SIG-M5 treated with dmso at 0.1 percent for 504 hours (cell line): Measurements from ENCODE around the gene CRX.
A peak's percentile ranks its signal among the peaks of the same experiment; 100 is the strongest.
"Not testable (repeated sequence)": the region's sequence is repeated elsewhere in the genome, so short reads cannot be mapped to it uniquely, and the experiment has no call there.

ENCODE experiments used
- DNase-seq: peaks from one replicate; lab custom pipeline; 2025; ENCODE audit not compliant: unreplicated experiment; lab: John Stamatoyannopoulos, UW

The CRX gene

DNA sequence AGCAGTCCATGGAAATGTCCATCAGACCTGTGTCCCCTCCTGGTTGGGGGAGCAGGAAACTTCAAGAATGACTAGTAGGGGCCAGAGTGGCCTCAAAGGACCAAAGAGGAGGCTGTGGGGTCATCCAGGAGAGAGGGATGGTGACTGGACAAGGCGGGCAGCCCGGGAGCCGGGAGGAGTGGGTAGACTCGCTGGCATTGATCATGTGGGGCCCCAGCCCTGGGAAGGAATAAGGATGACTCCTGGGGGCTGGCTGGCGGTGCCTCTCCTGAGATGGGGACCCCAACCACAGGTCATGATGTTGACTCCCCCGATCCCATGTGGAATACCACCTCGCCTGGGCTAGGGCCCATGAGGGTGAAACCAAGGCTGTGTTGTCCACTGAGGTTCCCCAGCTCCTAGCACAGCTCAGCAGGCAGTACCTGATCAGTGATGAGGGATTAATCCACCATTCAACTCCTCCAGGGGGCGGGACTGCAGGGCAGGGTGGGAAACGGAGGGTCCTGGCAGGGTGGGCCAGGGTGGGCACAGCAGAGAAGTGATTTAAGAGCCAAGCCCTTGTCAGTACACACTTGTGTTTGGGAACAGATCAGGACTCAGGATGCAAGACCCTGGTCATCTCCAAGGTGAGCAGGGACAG, 37.0 kb downstream of the CRX start, which contains the start of gene TPRX2:
Gene TPRX2, plus strand, starts transcription at position 590 of the 640 bp plus-strand sequence. Its CDS starts 12 bp downstream, at position 602.
- not testable (repeated sequence) for DNase-seq

DNA sequence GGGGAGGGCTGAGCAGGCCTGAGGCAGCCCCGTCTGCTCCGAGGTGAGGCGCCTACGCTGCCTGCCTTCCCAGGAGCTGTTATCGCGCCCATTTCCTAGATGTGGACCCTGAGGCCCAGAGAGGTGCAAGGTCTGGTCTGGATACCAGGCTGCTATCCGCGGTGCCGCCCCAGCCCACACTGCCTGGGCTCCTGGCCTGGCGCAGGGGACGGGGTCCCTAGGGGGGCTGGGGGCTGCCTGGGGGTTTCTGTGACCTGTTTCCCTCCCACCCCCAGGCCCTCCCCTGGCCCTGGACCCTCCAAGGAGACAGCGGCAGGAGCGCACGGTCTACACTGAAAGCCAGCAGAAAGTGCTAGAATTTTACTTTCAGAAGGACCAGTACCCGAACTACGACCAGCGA, 38.1 kb downstream of the CRX start:
- DNase-seq = not testable (repeated sequence)

DNA sequence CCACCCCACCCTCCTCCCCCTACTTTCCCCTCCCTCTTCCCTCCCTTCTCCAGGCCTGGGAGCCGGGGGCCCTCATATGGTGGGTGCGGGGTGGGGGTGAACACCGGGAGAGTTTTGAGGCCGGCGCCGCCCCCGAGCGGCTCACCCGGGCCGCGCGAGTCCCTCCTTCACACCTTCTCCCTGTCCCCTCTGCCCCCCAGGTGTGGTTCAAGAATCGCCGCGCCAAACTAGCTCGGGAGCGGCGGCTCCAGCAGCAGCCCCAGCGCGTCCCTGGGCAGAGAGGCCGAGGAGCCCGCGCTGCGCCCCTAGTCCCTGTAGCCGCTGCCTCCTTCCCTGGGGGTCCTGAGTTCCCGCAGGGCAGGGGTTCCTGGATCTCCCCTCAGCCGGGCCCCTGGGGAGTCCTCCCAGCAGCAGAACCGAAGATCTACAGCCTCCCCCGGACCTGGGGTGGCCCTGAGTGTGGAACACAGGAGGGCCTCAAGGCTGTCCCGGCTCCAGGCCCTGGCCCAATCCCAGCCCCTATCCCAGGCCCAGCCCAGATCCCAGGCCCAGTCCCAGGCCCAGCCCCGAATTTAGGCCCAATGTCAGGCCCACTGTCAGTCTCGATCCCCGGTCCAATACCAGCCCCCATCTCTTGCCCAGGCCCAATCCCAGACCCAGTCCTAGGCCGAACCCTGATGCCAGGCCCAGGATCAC, 39.0 kb downstream of the CRX start:
- DNase-seq = no peak

DNA sequence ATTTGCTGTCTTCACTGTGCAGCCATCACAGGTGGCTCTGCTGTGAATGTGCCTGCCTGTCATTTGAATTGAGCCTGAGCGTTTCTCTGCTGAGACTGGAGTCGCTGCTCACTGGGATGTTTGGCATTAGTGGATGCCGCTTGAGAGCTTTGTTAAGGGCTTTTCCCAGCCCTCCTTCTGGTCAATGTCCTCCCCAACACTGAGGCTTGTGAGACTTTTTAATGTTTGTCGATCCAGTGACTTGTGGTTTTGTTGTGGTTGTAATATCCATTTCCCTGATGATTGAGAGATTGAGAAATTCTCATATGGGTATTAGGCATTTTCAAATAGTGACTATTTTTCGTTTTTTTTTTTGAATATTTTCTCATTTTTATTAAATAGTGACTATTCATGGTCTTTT, 39.9 kb downstream of the CRX start:
- DNase-seq = no peak

DNA sequence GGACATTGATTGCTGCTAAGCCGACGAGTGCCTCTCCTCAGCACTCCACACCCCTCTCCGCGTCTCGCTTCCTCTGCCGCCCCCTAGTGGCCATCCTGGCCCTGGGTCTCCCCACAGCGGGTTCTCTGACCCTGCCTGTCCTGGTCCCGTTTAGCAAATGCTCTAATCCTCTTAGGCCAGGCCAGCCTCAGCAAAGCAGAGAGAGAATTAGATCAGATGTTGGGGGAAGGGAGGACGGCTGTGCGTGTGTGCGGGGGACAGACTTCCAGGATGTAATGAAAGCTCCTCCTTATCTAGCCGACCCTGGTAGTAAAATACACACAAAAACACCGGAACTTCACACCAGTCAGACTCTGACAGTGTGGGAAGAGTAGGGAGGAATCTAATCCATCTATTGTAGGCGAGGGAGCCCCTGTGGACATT, 41.8 kb downstream of the CRX start:
- DNase-seq = peak; percentile 69

DNA sequence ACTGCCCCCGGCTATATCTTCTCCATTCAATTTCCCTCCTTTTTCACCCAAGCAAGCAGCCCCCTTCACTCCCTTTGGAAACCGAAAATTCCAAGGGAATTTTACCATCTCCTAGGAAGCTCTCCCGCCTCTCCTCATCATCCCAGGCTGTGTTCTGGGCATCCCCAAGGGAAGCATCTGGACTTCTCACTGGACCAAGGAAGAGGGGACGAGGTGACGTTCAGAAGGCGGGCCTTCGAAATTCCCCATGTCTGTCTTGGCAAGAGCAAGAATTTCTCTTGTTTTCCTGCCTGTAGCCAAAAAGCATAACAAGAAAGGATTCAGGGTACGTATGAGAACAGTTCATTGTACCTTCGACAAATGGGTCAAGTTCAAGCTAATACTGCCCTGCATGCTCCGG, 43.4 kb downstream of the CRX start:
- no peak for DNase-seq

DNA sequence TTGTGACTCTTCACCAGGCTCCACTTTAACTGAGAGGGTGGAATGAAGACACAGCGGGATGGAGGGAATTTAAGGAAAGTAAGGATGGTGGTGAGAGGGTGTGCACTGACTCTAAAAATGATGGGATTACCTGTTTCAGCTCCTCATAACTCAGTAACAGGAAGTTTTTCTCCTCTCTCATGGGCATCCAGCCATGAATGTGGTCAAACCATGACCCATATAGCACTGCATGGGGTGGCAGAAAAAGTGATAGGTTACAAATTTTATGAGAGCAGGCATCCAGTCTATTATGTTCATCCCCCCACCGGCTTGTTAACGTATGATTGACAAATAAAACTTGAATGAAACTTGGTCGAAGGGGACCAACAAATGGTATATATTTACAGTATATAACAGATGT, 57.2 kb downstream of the CRX start:
- no peak for DNase-seq

DNA sequence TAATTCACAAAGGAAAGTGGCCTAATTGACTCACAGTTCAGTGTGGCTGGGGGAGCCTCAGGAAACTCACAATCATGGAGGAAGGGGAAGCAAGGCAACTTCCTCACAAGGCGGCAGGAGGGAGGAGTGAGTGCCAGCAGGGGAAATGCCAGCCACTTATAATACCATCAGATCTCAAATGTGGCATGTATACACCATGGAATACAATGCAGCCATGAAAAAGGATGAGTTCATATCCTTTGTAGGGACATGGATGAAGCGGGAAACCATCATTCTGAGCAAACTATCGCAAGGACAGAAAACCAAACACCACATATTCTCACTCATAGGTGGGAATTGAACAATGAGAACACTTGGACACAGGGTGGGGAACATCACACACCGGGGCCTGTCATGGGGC, 57.6 kb downstream of the CRX start:
- not testable (repeated sequence) for DNase-seq

DNA sequence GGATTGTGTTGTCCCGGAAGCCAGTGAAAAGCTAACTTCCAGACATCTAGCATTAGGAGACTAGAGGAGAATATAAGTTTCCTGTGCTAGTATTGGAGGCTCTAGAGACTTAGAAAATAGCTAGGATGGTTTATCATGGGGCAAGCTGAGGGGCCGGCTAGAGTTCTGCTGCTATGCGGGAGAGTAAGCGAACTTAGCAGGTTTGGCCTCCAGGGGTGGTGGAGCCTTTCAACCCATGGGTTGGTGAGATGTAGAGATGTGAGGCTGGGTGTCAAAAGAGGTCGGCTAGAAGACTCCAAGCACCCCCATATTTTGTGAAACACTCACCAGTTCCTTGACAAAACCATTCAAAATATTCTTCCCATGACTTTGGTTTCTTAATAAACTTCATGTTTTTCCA, 60.0 kb downstream of the CRX start:
- no peak for DNase-seq

DNA sequence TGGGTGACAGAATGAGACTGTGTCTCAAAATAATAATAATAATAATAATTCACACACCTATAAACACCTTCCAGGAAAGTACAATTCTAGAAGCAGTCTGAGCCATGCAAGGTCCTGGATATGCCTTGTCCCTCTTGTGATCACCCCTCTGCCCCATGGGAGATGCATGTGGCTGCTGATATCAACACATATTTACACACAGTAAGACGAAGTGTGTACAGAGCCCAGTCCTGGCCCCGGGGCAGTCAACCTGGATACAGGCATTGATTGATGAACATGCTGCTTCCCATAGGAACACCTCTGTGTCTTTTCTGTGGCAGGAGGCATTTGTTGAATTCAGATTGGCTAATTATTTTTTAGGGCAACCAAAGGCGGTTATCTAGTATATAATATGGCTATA, 61.2 kb downstream of the CRX start:
- DNase-seq = no peak

DNA sequence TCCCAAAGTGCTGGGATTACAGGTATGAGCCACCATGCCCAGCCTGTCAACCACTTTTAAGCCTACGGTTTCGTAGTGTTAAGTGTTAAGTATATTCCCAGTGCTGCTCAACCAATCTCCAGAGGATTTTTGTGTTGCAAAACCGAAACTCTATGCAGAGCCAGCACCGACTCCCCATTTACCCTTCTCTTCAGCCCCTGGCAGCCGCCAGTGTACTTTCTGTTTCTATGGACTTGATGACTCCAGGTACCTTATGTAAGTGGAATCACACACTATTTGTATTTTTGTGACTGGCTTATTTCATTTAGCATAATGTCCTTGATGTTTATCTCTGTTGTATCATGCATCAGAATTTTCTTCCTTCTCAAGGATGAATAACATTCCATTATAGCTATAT, 63.3 kb downstream of the CRX start:
- DNase-seq = no peak

DNA sequence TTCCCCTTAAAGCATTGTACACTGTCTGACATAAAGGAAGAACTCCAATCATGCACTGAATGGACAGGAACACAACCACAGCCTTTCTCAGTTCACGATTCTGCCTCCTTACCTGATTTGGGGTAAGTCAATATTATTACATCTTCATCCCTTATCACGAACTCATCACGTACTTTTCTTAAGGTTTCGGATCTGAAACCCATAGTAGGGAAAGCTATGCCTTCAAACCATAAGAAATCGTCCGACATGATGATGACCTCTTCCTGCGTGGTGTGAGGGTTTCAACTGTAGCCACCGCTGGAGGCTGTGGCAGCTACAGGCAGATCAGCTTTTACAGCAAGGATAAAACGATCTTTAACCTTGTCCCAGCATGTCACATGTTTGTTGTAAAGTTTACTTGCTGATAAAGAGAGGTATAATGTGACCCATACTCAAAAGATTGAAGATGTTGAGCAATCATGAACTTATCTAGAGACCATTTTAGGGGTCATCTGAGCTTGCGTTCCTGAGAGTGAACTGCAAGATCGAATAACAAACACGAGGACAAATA, 64.3 kb downstream of the CRX start, which contains the start of gene SULT2A1:
Gene SULT2A1, minus strand, starts transcription at position 306 of the 550 bp plus-strand sequence. Its CDS starts 58 bp downstream, at position 248.
- DNase-seq = no peak

DNA sequence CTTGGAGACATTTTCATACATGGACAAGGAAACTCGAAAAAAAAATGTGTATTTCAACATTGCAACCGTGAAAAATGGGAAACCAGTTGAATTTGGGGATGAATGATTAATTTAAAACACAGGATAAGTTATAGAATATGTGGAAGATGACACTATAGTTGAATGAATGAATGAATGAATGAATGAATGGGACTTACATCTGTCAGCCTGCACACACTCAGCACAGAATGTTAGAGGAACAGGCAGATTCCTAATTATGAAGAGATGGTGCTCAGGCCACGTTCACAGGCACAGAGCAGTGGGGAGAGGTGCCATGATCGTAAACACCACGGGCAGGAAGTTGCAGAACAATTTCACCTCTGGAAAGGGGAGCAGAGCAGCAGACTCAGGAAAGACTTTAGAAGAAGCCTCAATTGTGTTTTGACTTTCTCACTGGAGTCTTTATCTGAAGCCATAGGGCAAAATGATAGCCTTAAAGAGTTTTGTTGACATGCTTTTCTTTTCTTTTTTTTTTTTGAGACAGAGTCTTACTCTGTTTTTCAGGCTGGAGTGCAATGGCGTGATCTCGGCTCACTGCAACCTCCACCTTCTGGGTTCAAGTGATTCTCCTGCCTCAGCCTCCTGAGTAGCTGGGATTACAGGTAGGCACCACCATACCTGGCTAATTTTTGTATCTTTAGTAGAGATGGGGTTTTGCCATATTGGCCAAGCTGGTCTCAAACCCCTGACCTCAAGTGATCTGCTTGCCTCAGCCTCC, 69.3 kb downstream of the CRX start:
- DNase-seq = no peak

DNA sequence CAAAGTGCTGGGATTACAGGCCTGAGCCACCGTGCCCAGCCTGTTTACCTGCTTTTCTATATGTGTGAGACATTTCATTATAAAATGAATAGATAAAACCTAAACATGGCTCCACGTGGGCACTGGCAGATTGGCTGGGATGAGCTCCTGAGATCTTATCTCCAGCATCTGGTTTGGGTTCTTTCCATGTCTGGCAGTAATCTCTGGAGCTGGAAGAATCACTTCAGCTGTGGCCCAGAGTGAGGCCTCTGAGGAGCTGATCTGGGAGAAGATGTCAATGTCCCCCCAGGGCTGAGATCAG, 69.8 kb downstream of the CRX start:
- DNase-seq = no peak

DNA sequence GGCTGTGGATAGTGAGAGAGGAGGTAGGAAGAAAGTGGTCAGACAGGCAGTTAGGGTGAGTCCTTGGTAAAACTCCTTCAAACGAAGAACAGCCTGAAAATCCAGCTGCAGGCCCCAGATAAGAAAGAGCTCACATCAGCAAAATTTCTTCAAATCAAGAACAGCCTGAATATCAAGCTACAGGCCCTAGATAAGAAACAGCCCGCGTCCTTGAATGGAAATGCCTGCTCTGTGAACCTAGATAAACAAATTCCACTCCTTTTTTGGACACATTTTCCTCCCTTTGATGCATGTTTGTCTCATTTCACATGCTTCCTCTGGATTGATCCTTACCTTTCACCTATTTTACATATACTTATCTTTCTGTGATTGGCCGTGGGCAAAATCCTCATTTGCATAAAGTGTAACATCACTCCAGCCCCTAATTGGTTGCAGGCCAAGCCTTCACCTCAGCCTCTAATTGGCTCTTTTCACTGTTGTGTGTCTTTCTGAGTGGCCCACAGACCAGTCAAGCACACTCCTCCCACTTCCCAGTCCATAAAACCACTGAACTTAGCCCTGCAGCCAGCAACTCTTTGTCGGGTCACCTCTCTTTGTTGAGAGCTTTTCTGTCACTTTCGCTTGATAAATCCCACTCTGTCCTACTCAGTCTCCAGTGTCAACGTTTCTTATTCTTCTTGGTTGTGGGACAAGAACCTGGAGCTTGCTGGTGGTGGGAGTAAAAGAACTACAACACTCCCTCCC, 70.4 kb downstream of the CRX start:
- no peak for DNase-seq
